Epidermal melanocyte (primary cell): ENCODE data around the gene GXYLT2.

Experiments
- DNase-seq: peaks from one replicate; pipeline ENCODE4 v3.0.0; 2011; ENCODE audit warnings: low spot score; ENCODE audit not compliant: insufficient read length

Gene GXYLT2, protein sequence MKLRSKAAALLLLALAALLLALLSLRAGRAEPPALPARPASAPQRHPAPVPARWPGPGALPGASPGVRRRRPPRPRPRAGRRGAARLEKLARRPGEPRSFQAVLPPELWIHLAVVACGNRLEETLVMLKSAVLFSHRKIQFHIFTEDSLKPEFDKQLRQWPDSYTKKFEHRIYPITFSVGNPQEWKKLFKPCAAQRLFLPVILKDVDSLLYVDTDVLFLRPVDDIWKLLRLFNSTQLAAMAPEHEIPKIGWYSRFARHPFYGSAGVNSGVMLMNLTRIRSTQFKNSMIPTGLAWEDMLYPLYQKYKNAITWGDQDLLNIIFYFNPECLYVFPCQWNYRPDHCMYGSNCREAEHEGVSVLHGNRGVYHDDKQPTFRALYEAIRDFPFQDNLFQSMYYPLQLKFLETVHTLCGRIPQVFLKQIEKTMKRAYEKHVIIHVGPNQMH

GRCh38 chr3:72887705-72888545, at the start of gene GXYLT2:
TSS of gene GXYLT2 (plus strand) at chr3:72888046. CDS start at chr3:72888234, 188 bp downstream.
- no peak for DNase-seq

GRCh38 chr3:72839057-72839456, 48.8 kb upstream of the GXYLT2 start:
- no peak for DNase-seq

DNA sequence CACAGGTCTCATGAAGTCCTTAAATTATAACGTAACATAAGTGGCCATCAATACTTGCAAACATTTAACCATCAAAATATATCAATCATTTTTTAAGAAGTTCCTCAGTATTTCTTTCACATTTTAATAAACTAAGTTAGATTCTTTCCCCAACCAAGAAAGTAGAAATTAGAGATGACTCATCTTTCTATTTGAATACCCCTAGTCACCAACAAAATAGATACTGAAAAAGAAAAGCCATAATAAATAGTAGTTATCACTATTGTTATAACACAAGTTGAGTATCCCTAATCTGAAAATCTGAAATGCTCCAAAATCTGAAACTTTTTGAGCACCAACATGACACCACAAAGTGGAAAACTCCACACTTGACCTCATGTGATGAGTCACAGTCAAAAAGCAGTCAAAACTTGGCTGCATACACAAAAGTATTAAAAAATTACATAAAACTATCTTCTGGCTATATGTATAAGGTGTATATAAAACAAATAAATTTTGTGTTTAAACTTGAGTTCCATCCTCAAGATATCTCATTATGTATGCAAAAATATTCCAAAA, 43.3 kb upstream of the GXYLT2 start:
- DNase-seq: no peak

DNA sequence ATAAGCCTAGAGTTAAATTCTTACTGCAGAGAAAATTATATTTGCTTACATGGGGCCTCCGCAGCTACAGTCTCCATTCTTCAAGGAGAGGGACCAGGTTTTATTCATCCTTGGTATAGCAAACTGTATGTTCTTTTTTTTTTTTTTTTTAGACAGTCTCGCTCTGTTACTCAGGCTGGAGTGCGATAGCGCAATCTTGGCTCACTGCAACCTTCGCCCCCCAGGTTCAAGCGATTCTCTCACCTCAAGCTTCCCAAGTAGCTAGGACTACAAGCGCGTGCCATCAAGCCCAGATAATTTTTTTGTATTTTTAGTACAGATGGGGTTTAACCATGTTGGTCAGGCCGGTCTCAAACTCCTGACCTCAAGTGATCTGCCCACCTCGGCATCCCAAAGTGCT, 41.7 kb upstream of the GXYLT2 start:
- no peak for DNase-seq

DNA sequence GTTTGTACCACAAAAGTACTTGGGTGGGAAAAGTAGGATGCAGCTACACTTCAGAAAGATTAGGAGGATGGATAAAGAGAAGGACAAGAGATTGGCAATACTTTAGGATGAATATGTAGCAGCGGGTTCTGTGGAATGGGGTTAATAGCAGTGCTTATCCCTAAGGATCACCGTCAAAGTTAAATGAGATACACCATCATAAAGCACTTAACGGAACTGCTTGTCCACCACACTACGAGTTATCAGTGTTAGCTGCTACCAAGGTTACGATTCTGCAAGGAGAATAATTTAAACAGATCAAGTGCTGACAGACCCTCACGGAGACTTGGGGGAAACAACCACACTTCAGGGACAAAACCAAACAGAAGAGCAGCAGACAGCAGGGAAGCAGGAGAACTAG, 40.6 kb upstream of the GXYLT2 start:
- no peak for DNase-seq

- DNase-seq: peak; percentile 71
Measured at GRCh38 chr3:72847751-72848702, 39.8 kb upstream of the GXYLT2 start, which contains the start of gene SHQ1. TSS of gene SHQ1 (minus strand) at chr3:72848445. CDS start at chr3:72848340, 105 bp downstream.

GRCh38 chr3:72848703-72849081, 39.2 kb upstream of the GXYLT2 start:
- DNase-seq: no peak

DNA sequence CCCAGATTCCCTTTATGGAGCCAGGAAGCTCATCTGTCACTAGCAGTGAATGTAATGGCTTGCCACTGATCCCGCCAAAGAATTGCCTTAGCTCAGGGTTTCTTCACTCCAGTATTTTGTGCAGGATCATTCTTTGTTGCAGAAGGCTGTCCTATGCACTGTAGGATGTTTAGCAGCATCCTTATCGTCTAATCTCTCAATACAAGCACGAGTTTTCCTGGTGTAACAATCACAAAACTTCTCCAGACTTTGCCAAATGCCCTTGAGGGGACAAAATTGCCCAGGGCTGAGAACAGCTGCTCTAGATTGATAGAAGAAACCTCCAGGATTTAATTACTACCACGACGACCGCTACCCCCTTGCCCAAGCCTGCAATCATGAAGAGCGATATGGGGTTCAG, 32.8 kb upstream of the GXYLT2 start:
- DNase-seq: no peak

- DNase-seq: no peak
Measured at GRCh38 chr3:72860053-72860452, 27.8 kb upstream of the GXYLT2 start.

GRCh38 chr3:72860846-72861245, 27.0 kb upstream of the GXYLT2 start:
- DNase-seq: no peak

GRCh38 chr3:72862314-72863090, 25.3 kb upstream of the GXYLT2 start:
- DNase-seq: no peak

GRCh38 chr3:72872183-72872582, 15.7 kb upstream of the GXYLT2 start:
- DNase-seq: no peak

- DNase-seq: no peak
Measured at GRCh38 chr3:72887343-72887704, 522 bp upstream of the GXYLT2 start.

DNA sequence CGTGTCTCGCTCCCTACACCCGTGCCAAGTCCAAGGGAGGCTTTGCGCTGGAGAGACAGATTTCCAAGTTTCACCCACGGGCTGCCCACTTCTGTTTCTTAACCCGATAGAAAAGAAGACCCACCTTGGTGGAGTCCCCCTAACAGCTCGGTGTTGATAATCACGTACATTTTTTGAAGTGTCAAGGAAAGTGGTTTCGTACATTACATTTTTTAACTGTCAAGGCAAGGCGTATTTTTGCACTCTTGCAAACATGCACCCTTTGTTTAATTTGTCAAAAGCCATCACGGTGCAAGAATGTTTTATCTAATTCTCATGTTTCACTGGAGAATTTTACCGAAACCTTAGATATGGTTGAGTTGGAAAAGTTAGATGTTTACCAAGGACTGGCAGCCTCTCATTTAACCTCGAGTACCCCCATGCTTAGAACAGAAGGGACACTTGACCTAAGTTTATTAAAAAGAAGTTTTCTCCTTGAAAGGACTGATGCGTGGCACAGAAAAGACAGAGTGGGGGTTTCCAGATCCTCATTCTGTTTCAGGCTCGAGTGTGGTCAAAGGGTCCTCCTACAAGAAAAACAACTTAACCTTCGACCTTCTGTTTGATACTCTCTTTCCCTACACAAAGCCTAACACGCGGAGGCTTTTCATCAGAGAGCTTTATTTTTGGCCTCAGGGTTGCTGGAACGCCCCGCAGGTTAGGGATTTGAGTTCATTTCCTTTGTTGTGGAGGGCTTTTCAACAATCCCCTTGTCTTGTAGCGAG, 882 bp downstream of the GXYLT2 start:
- no peak for DNase-seq

DNA sequence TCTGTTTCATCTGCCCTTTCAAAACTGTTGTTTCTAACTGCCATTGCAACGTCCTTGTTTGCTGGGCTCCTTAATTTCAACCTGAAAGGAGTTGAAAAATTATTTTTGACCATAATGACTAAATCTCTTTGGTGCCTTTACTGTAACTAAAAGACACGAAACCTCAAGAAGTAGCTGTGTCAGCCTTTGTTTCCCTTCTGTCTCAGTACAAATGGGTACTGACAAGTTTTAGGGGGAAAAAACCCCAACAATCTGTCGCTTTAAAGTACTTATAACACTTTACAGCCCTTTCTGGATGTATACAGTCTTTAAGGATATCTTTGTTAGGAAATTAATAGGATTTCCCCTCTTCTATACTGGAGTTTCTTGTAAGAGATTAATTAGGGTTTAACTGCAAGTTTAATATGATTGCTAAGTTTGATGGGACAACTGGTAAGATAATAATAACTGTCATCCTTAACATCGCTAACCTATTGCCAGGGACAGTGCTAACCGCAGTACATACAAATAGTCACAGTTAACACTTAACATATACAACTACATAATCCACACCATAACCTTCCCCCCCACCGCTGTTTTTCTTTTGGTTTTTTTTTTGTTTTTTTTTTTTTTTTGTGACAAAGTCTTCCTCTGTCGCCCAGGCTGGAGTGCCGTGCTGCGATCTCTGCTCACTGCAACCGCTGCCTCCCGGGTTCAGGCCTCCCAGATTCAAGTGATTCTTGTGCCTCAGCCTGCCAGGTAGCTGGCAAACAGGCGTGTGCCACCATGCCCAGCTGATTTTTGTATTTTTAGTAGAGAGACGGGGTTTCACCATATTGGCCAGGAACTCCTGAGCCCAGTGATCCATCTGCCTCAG, 1.7 kb downstream of the GXYLT2 start:
- no peak for DNase-seq

DNA sequence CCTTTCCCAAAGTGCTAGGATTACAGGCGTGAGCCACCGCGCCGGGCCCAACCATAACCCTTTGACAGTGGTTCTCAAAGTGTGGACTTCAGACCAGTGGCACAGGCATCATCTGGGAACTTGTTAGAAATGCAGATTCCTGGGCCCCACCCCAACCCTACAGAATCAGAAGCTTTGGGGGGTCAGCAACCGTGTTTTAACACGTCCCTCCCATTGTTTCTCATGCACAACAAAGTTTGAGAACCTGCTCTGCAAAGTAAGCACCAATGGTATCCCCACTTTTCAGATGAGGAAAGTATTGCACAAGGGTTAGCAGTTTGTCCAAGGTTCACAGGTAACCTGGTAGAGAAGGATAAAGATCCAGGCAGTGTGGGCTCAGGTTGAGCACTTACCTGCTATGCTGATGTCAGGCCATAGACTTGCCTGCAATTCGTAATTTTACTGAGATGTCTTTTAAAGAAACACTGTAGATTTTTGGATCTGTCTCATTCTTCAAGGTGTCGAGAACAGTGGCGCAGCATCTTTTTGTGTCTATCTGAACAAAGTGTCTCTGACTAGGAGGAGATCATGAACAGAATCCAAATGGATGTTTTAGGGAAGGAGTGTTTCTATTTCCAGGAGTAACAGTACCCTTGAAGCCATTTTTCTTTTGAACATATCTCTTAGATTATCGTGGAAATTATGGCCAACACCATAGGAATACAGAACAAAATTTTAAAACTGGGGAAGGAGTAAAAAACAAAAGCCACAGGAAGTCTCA, 2.5 kb downstream of the GXYLT2 start:
- DNase-seq: no peak

DNA sequence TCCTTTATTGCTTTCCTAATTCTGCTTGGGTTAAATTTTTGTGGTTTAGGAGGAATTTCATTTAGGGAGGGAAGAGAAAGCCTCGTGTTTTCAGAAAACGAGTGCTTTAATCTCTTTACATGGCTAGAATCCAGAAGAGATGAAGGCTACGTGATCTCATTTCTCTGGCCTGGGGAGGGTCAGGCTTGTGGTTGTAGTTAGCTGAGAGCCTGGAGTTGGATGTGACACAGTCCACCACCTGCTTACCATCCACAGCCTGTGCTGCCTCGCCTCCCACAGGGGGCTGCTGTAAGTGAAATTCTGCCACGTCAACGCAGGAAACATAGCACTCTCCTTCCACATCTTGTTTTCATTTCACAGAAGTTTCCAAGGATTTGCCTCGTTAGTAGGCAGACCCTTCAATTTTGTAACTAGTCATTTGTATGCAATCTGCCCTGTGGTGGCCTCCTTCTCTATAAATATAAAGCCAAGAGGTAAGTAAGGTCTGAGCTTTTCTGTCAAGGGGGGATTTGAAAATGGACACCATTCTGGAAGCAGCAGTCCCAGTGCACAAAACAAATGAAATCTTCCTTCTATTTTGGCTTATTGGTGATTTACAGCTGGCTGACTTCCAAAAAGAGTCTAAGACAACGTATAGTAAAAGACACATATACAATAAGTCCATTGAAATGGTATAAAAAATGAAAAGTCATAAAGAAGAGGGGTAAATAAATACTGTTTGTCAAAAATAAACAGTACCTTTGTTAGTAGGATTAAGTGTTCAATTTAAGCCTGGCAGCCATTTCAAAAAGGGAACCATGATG, 3.4 kb downstream of the GXYLT2 start:
- peak; percentile 64 for DNase-seq
